ENCODE measurements around the gene PLAGL2. TPM values are rescaled to one million over a fixed set of nuclear protein-coding genes. Genes with fewer than 3 reads are reported as not detected.
A peak's percentile ranks its signal among the peaks of the same experiment; 100 is the strongest.

PLAGL2 gene
- total and polyA plus RNA-seq, 4 experiments from 2014 or later, result 1.1 to 20.7 (median 12.0) TPM

DNA sequence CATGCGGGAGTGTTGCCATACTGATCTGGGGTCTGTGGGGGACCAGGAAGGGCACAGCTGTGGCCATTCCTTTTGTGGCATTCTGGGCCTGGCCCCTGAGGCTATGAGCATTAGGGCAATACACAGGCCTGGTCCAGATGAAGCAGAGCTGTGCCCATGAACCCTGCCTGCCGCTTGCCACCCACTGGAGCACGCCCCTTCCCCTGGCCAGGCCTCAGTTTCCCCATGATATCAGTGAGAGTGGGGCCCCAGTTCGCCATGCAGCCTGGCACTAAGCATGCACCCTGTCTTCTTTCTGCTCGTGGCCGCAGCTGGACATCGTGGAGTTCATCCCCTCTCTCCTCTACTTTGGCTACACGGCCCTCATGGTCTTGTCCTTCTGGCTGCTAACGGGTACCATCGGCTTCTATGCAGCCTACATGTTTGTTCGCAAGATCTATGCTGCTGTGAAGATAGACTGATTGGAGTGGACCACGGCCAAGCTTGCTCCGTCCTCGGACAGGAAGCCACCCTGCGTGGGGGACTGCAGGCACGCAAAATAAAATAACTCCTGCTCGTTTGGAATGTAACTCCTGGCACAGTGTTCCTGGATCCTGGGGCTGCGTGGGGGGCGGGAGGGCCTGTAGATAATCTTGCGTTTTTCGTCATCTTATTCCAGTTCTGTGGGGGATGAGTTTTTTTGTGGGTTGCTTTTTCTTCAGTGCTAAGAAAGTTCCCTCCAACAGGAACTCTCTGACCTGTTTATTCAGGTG is 42.4 kb downstream of the PLAGL2 start:
- no peak overlapping the region for H3K27ac Mint-ChIP-seq
- Histone ChIP-seq H3K4me3 (ENCODE audit: low read length in 2 of 2) (no peak overlapping the region), H3K36me3 (ENCODE audit: insufficient read depth, low read length) (peaks cover 43% of the 10 kb centered on the region), H3K27ac (ENCODE audit: low read depth, low read length) (no peak overlapping the region), H3K4me1 (ENCODE audit: insufficient read depth, low read length) (no peaks in the 10 kb centered on the region), H3K27me3 (ENCODE audit: insufficient read depth, low read length) (no peaks in the 10 kb centered on the region), H3K9me3 (ENCODE audit: control insufficient read depth in 1 of 2, low read length in 2 of 2) (no peaks in the 10 kb centered on the region)
- no peaks in the 10 kb centered on the region for H3K9me3 Mint-ChIP-seq
- no peak for DNase-seq
- no peaks in the 10 kb centered on the region for H3K27me3 Mint-ChIP-seq
- CTCF ChIA-PET (ENCODE audit: partially characterized antibody), result no interaction called here
- POLR2A ChIA-PET (ENCODE audit: partially characterized antibody), result no interaction called here
- peaks cover 0 to 3% (median 0%) of the 10 kb centered on the region in 4 donors for H3K4me1 Mint-ChIP-seq
- H3K4me3 Mint-ChIP-seq, result peak overlapping the region in 1 of 8 donors; percentile 23
- peaks cover 54 to 60% of the 10 kb centered on the region in 2 donors for H3K36me3 Mint-ChIP-seq
- intact Hi-C loops (cut with micrococcal nuclease), result no loop called here

DNA sequence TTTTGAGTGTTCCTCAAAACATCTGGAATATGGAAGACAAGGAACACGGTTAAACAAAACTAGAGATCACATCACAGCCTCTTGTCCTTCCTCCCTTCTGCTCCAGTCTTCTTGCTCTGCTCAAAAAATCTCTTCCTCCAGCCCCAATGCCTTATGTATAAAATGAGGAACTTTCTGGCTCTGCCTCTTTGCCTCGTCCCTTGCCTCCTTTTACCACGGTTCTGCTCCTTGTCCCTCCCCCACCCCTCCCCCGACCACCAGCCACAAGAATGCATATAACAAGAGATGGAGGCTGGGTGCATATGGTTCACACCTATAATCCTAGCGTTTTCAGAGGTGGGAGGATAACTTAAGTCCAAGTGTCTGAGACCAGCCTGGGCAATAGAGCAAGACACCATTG is 43.6 kb downstream of the PLAGL2 start:
- no peaks in the 10 kb centered on the region for H3K4me1 ChIP-seq (ENCODE audit: insufficient read depth, low read length)
- Mint-ChIP-seq H3K9me3 (no peaks in the 10 kb centered on the region), H3K4me3 (no peak overlapping the region), H3K36me3 (peaks cover 57 to 67% of the 10 kb centered on the region in 2 donors), H3K27me3 (no peaks in the 10 kb centered on the region), H3K4me1 (no peaks in the 10 kb centered on the region), H3K27ac (no peak overlapping the region)
- intact Hi-C loops (cut with micrococcal nuclease), result no loop called here
- POLR2A ChIA-PET (ENCODE audit: partially characterized antibody), result no interaction called here
- no peaks in the 10 kb centered on the region for H3K27me3 ChIP-seq (ENCODE audit: insufficient read depth, low read length)
- H3K27ac ChIP-seq (ENCODE audit: low read depth, low read length), result no peak overlapping the region
- DNase-seq, result no peak
- H3K4me3 ChIP-seq (ENCODE audit: low read length in 2 of 2), result no peak overlapping the region
- CTCF ChIA-PET (ENCODE audit: partially characterized antibody), result no interaction called here
- peaks cover 55% of the 10 kb centered on the region for H3K36me3 ChIP-seq (ENCODE audit: insufficient read depth, low read length)
- no peaks in the 10 kb centered on the region for H3K9me3 ChIP-seq (ENCODE audit: control insufficient read depth in 1 of 2, low read length in 2 of 2)

DNA sequence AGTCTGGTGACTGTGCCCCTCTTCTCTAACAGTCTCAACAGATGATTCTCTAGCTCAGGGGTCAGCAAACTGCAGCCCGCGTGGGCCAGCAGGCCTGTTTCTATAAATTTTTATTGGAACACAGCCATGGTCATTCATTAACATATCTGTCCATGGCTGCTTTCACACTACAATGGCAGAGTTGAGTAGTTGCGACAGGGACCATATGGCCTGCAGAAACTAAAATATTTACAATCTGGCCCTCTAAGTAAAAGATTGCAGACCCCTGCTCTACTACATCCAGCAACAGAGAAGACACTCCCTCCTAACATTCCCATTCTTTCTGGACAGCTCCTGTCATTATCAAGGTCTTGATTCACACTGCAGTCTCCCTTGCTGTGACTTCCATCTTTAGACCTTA is 45.2 kb downstream of the PLAGL2 start:
- CTCF ChIA-PET (ENCODE audit: partially characterized antibody), result no interaction called here
- POLR2A ChIA-PET (ENCODE audit: partially characterized antibody), result no interaction called here
- intact Hi-C loops (cut with micrococcal nuclease), result no loop called here
- H3K4me1 ChIP-seq (ENCODE audit: insufficient read depth, low read length), result no peaks in the 10 kb centered on the region
- H3K4me3 ChIP-seq (ENCODE audit: low read length in 2 of 2), result no peak overlapping the region
- H3K9me3 ChIP-seq (ENCODE audit: control insufficient read depth in 1 of 2, low read length in 2 of 2), result no peaks in the 10 kb centered on the region
- no peaks in the 10 kb centered on the region for H3K9me3 Mint-ChIP-seq
- peak overlapping the region in 2 of 7 donors; percentile 9 to 28 for H3K27ac Mint-ChIP-seq
- H3K27me3 ChIP-seq (ENCODE audit: insufficient read depth, low read length), result no peaks in the 10 kb centered on the region
- H3K27ac ChIP-seq (ENCODE audit: low read depth, low read length), result no peak overlapping the region
- H3K27me3 Mint-ChIP-seq, result no peaks in the 10 kb centered on the region
- DNase-seq, result no peak
- peaks cover 67% of the 10 kb centered on the region for H3K36me3 ChIP-seq (ENCODE audit: insufficient read depth, low read length)
- no peaks in the 10 kb centered on the region for H3K4me1 Mint-ChIP-seq
- peaks cover 66 to 79% of the 10 kb centered on the region in 2 donors for H3K36me3 Mint-ChIP-seq
- no peak overlapping the region for H3K4me3 Mint-ChIP-seq

DNA sequence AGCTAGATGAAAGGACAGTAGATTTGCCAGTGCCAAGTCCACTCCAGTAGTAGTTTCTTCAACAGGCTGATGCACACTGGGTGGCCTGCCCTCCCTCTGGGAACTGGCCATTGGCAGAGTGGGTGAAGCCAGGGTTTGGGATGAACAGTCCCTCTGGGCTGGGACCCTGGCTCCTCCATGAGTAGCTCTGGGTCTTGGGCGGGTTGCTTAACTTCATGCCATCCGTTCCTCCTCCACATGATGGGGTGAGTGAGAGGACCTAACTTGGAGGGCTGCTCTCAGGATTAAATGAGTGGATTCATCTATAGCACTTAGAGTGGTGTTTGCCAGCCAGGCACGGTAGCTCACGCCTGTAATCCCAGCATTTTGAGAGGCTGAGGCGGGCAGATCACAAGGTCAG is 47.2 kb downstream of the PLAGL2 start:
- no peak for DNase-seq
- Histone ChIP-seq H3K9me3 (ENCODE audit: control insufficient read depth in 1 of 2, low read length in 2 of 2) (no peaks in the 10 kb centered on the region), H3K36me3 (ENCODE audit: insufficient read depth, low read length) (peaks cover 60% of the 10 kb centered on the region), H3K4me1 (ENCODE audit: insufficient read depth, low read length) (no peaks in the 10 kb centered on the region), H3K27ac (ENCODE audit: low read depth, low read length) (no peak overlapping the region), H3K27me3 (ENCODE audit: insufficient read depth, low read length) (no peaks in the 10 kb centered on the region), H3K4me3 (ENCODE audit: low read length in 2 of 2) (no peak overlapping the region)
- Mint-ChIP-seq H3K27ac (peak overlapping the region in 2 of 7 donors; percentile 8 to 46), H3K9me3 (no peaks in the 10 kb centered on the region), H3K27me3 (no peaks in the 10 kb centered on the region), H3K4me3 (no peak overlapping the region), H3K36me3 (peaks cover 49 to 71% of the 10 kb centered on the region in 2 donors), H3K4me1 (no peaks in the 10 kb centered on the region)
- ChIA-PET CTCF (ENCODE audit: partially characterized antibody) (no interaction called here), POLR2A (ENCODE audit: partially characterized antibody) (no interaction called here)
- intact Hi-C loops (cut with micrococcal nuclease), result no loop called here

DNA sequence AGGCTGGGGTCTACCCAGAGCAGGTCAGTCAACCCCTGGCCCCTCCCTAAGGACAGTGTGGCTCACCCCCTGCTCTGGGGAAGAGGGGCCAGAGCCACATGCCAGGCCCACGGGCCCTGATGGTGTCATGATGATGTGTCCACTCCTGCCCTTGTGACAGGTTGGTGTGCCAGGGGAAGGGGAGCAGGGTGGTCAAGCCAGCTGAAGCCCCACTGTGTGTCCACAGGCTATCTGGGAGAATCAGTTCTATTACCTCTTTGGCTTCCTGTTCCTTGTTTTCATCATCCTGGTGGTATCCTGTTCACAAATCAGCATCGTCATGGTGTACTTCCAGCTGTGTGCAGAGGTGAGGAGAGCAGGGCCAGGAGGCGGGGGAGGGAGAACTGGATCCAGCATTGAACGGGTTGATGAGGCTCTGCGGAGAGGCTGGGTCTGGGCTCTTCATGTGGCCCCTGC is 47.7 kb downstream of the PLAGL2 start:
- H3K4me1 ChIP-seq (ENCODE audit: insufficient read depth, low read length), result no peaks in the 10 kb centered on the region
- H3K9me3 ChIP-seq (ENCODE audit: control insufficient read depth in 1 of 2, low read length in 2 of 2), result no peaks in the 10 kb centered on the region
- peak overlapping the region in 1 of 7 donors; percentile 41 for H3K27ac Mint-ChIP-seq
- CTCF ChIA-PET (ENCODE audit: partially characterized antibody), result no interaction called here
- POLR2A ChIA-PET (ENCODE audit: partially characterized antibody), result no interaction called here
- no peak overlapping the region for H3K27ac ChIP-seq (ENCODE audit: low read depth, low read length)
- no peak for DNase-seq
- H3K4me3 Mint-ChIP-seq, result no peak overlapping the region
- H3K27me3 Mint-ChIP-seq, result no peaks in the 10 kb centered on the region
- no peaks in the 10 kb centered on the region for H3K9me3 Mint-ChIP-seq
- H3K4me1 Mint-ChIP-seq, result peaks cover 0 to 1% (median 0%) of the 10 kb centered on the region in 4 donors
- H3K36me3 Mint-ChIP-seq, result peaks cover 46 to 70% of the 10 kb centered on the region in 2 donors
- intact Hi-C loops (cut with micrococcal nuclease), result no loop called here
- H3K4me3 ChIP-seq (ENCODE audit: low read length in 2 of 2), result no peak overlapping the region
- no peaks in the 10 kb centered on the region for H3K27me3 ChIP-seq (ENCODE audit: insufficient read depth, low read length)
- H3K36me3 ChIP-seq (ENCODE audit: insufficient read depth, low read length), result peaks cover 54% of the 10 kb centered on the region

DNA sequence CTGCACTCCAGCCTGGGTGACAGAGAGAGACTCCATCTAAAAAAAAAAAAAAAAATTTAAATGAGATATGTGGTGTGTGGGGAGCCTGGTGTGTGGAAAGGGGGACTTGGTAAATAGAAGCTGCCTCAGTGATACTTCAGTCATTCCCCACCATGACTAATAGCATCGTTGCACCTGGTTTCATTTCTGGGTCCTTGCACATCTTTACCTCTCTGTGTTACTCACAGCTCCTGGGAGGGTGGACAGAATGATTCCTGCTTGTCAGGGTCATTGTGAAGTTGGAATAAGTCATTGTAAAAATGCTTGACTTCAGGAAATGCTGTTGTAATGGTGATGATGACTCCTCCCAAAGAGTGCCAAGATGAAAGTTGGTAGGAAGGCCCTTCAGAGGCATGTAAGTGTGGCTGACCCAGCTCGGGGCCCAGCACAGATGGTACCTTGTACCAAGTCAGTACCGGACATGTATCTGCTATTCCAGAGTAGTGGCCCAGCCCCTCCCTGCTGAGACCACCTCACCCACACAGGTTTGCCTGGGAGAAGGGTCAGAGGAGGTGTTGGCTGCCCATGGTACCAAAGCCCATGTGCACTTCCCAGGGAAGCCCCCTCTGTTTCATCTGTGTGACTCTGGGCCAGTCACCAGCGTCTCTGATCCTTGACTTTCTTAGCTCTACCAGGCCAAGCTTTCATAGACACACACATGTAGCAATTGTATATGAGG is 48.4 kb downstream of the PLAGL2 start:
- no peak for DNase-seq
- Mint-ChIP-seq H3K27ac (peak overlapping the region in 4 of 7 donors; percentile 12 to 57 (median 30)), H3K4me3 (no peak overlapping the region), H3K9me3 (no peaks in the 10 kb centered on the region), H3K4me1 (peaks cover 0 to 1% (median 0%) of the 10 kb centered on the region in 4 donors), H3K27me3 (no peaks in the 10 kb centered on the region), H3K36me3 (peaks cover 44 to 70% of the 10 kb centered on the region in 2 donors)
- Histone ChIP-seq H3K36me3 (ENCODE audit: insufficient read depth, low read length) (peaks cover 48% of the 10 kb centered on the region), H3K27me3 (ENCODE audit: insufficient read depth, low read length) (no peaks in the 10 kb centered on the region), H3K4me1 (ENCODE audit: insufficient read depth, low read length) (no peaks in the 10 kb centered on the region), H3K4me3 (ENCODE audit: low read length in 2 of 2) (no peak overlapping the region), H3K9me3 (ENCODE audit: control insufficient read depth in 1 of 2, low read length in 2 of 2) (no peaks in the 10 kb centered on the region), H3K27ac (ENCODE audit: low read depth, low read length) (no peak overlapping the region)
- ChIA-PET POLR2A (ENCODE audit: partially characterized antibody) (no interaction called here), CTCF (ENCODE audit: partially characterized antibody) (no interaction called here)
- intact Hi-C loops (cut with micrococcal nuclease), result no loop called here

DNA sequence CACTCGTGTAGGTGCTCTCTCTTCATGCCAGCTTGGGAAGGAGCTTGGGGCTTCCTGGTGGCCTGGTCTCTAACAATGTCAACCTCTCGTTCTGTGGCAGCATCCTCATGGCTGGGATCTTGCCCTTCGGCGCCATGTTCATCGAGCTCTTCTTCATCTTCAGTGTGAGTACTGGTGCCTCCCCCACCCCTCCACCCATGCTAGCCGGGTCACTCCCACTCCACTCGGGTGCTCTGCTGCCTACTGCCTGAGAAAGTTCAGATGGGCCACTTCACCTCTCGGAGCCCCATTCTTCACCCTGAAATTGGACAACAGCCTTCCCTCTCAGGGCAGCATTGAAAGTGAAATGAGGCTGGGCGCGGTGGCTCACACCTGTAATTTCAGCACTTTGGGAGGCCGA is 49.2 kb downstream of the PLAGL2 start:
- Mint-ChIP-seq H3K9me3 (no peaks in the 10 kb centered on the region), H3K27me3 (no peaks in the 10 kb centered on the region), H3K27ac (no peak overlapping the region), H3K4me3 (no peak overlapping the region), H3K4me1 (peaks cover 0 to 1% (median 0%) of the 10 kb centered on the region in 4 donors), H3K36me3 (peaks cover 39 to 70% of the 10 kb centered on the region in 2 donors)
- Histone ChIP-seq H3K9me3 (ENCODE audit: control insufficient read depth in 1 of 2, low read length in 2 of 2) (no peaks in the 10 kb centered on the region), H3K4me3 (ENCODE audit: low read length in 2 of 2) (no peak overlapping the region), H3K27me3 (ENCODE audit: insufficient read depth, low read length) (no peaks in the 10 kb centered on the region), H3K4me1 (ENCODE audit: insufficient read depth, low read length) (no peaks in the 10 kb centered on the region), H3K36me3 (ENCODE audit: insufficient read depth, low read length) (peaks cover 55% of the 10 kb centered on the region), H3K27ac (ENCODE audit: low read depth, low read length) (no peak overlapping the region)
- intact Hi-C loops (cut with micrococcal nuclease), result no loop called here
- CTCF ChIA-PET (ENCODE audit: partially characterized antibody), result no interaction called here
- DNase-seq, result no peak
- POLR2A ChIA-PET (ENCODE audit: partially characterized antibody), result no interaction called here

Data from CD4-positive, alpha-beta memory T cell (primary cell).